GM18951 (cell line): ENCODE measurements around the gene CENPT.

ENCODE experiments used
- POLR2A ChIP-seq: IDR thresholded peaks from 4 replicates; pipeline ENCODE4 v1.6.1; 2011; ENCODE audit warnings: mild to moderate bottlenecking; ENCODE audit not compliant: insufficient read length, insufficient read depth; ENCODE audit errors: extremely low read depth
- in situ Hi-C: fragments of 300-500 bp; cut with MboI; formaldehyde crosslinking; loops from one replicate; pipeline ENCODE4 v1.12.0; 2022; ENCODE audit warnings: low sequenced_read_pairs, mixed read lengths, inconsistent platforms; ENCODE audit not compliant: unreplicated experiment

The CENPT gene

GRCh38 chr16:67780847-67781564 lies 66.5 kb downstream of the CENPT start:
- in situ Hi-C loops = no loop called here
- no peak for TF ChIP-seq POLR2A

- in situ Hi-C loops = no loop called here
Measured at GRCh38 chr16:67779256-67780014, 68.1 kb downstream of the CENPT start.

More at GRCh38 chr16:67779256-67780014, 68.1 kb downstream of the CENPT start:
- no peak for TF ChIP-seq POLR2A
